ENCODE measurements around the gene MRPL57.

- TF ChIP-seq, protein P1, sequence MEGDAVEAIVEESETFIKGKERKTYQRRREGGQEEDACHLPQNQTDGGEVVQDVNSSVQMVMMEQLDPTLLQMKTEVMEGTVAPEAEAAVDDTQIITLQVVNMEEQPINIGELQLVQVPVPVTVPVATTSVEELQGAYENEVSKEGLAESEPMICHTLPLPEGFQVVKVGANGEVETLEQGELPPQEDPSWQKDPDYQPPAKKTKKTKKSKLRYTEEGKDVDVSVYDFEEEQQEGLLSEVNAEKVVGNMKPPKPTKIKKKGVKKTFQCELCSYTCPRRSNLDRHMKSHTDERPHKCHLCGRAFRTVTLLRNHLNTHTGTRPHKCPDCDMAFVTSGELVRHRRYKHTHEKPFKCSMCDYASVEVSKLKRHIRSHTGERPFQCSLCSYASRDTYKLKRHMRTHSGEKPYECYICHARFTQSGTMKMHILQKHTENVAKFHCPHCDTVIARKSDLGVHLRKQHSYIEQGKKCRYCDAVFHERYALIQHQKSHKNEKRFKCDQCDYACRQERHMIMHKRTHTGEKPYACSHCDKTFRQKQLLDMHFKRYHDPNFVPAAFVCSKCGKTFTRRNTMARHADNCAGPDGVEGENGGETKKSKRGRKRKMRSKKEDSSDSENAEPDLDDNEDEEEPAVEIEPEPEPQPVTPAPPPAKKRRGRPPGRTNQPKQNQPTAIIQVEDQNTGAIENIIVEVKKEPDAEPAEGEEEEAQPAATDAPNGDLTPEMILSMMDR (IDR thresholded peaks at IDR 0.05) = no peak
- no peak for TF ChIP-seq ZFX (IDR thresholded peaks at IDR 0.05; ENCODE audit: borderline replicate concordance)
Observed at GRCh38 chr13:21225082-21225481, 48.6 kb downstream of the MRPL57 start.

All from 22Rv1 (cell line).